GM13976 (cell line): ENCODE measurements around the gene ADAMTS8.

Source experiments
- DNase-seq: peaks from one replicate; pipeline ENCODE4 v3.0.0; 2012; ENCODE audit warnings: low spot score
- CTCF ChIP-seq: IDR thresholded peaks from 2 replicates; pipeline ENCODE4 v1.5.1; 2012; ENCODE audit warnings: borderline replicate concordance, mild to moderate bottlenecking; ENCODE audit not compliant: insufficient read depth; ENCODE audit errors: extremely low read depth, missing control alignments, control extremely low read depth
- in situ Hi-C: fragments of 300-500 bp; cut with MboI; formaldehyde crosslinking; loops from one replicate; pipeline ENCODE4 v1.12.0; 2022; ENCODE audit warnings: low sequenced_read_pairs, mixed read lengths, inconsistent platforms; ENCODE audit not compliant: unreplicated experiment

Gene ADAMTS8

GRCh38 chr11:130391711-130392110, 36.7 kb downstream of the ADAMTS8 start:
- DNase-seq: no peak
- no peak for TF ChIP-seq CTCF
- in situ Hi-C loops: no loop called here

GRCh38 chr11:130390071-130390758, 38.2 kb downstream of the ADAMTS8 start:
- DNase-seq: no peak
- in situ Hi-C loops: no loop called here
- TF ChIP-seq CTCF: no peak

GRCh38 chr11:130389335-130389935, 39.0 kb downstream of the ADAMTS8 start:
- no peak for TF ChIP-seq CTCF
- in situ Hi-C loops: no loop called here
- no peak for DNase-seq

- no peak for TF ChIP-seq CTCF
- in situ Hi-C loops: no loop called here
- DNase-seq: no peak
Measured at GRCh38 chr11:130388607-130389205, 39.7 kb downstream of the ADAMTS8 start.

- no peak for TF ChIP-seq CTCF
- in situ Hi-C loops: no loop called here
- DNase-seq: no peak
Measured at GRCh38 chr11:130386056-130386455, 42.4 kb downstream of the ADAMTS8 start.

- in situ Hi-C loops: no loop called here
- no peak for DNase-seq
- no peak for TF ChIP-seq CTCF
Measured at GRCh38 chr11:130383344-130384211, 44.8 kb downstream of the ADAMTS8 start.
